ENCODE results near the gene STK39.

DNA sequence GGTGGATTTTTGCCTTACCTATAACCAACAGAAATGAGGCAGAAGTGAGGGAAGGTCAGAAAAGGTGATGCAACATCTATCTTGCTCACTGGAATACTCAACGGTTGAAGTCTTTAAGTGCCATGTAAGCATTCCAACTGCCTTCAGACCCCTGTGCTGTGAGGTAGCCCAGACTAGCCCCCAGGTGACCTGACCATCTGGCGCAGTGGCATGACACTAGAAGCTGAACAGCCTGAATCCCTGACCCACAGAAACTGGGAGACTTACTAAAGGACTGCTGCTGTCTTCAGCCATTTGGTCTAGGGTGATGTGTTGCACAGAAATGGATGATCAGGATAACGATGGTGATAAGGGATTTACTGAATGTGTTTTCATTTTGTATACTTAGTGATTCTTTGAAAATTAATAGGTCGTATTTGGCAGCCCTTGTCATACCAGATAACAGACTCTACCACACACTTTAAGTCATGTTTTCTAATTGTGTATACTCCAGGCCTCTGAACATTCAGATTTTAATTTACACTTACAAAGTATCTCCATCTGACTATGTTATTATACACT, 161.5 kb downstream of the STK39 start:
- TF ChIP-seq, protein P1, sequence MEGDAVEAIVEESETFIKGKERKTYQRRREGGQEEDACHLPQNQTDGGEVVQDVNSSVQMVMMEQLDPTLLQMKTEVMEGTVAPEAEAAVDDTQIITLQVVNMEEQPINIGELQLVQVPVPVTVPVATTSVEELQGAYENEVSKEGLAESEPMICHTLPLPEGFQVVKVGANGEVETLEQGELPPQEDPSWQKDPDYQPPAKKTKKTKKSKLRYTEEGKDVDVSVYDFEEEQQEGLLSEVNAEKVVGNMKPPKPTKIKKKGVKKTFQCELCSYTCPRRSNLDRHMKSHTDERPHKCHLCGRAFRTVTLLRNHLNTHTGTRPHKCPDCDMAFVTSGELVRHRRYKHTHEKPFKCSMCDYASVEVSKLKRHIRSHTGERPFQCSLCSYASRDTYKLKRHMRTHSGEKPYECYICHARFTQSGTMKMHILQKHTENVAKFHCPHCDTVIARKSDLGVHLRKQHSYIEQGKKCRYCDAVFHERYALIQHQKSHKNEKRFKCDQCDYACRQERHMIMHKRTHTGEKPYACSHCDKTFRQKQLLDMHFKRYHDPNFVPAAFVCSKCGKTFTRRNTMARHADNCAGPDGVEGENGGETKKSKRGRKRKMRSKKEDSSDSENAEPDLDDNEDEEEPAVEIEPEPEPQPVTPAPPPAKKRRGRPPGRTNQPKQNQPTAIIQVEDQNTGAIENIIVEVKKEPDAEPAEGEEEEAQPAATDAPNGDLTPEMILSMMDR (optimal IDR thresholded peaks at IDR 0.05 in 1 of 3, IDR thresholded peaks at IDR 0.05 in 1 of 3, conservative IDR thresholded peaks at IDR 0.05 in 1 of 3; ENCODE audit: extremely low read depth in 1 of 3, insufficient read depth in 2 of 3, low read length in 3 of 3), result no peak
- TF ChIP-seq EZH2 (IDR thresholded peaks at IDR 0.05; ENCODE audit: low read length), result no peak
